Stimulated activated CD4-positive, alpha-beta T cell treated with anti-CD3 and anti-CD28 coated beads, Interleukin-1b, Interleukin-23, amount 100 ng/mL, for 1 hour (primary cell): ENCODE data around the gene CUL2.
"Not testable (repeated sequence)": the region's sequence is repeated elsewhere in the genome, so short reads cannot be mapped to it uniquely, and the experiment has no call there.

Experiments used
- DNase-seq, 2 donors: peaks; one replicate each; pipeline ENCODE4 v3.0.0-alpha.2; 2020; ENCODE audit warnings: low read depth in 2 of 2

The CUL2 gene

GRCh38 chr10:34979938-34980337, 110.2 kb downstream of the CUL2 start:
- DNase-seq, result no peak

GRCh38 chr10:34978080-34978479, 112.1 kb downstream of the CUL2 start:
- DNase-seq, result no peak

- DNase-seq, result not testable (repeated sequence)
Observed at GRCh38 chr10:34976380-34976910, 113.7 kb downstream of the CUL2 start.

- DNase-seq, result not testable (repeated sequence)
Observed at GRCh38 chr10:34974364-34975065, 115.6 kb downstream of the CUL2 start.

- not testable (repeated sequence) for DNase-seq
Observed at GRCh38 chr10:34973757-34974156, 116.4 kb downstream of the CUL2 start.

- DNase-seq, result not testable (repeated sequence)
Observed at GRCh38 chr10:34973121-34973520, 117.0 kb downstream of the CUL2 start.

GRCh38 chr10:34972591-34972990, 117.5 kb downstream of the CUL2 start:
- not testable (repeated sequence) for DNase-seq

- not testable (repeated sequence) for DNase-seq
Observed at GRCh38 chr10:34971606-34972334, 118.4 kb downstream of the CUL2 start.

GRCh38 chr10:34969171-34969570, 121.0 kb downstream of the CUL2 start:
- no peak for DNase-seq

- no peak for DNase-seq
Observed at GRCh38 chr10:34967335-34967880, 122.7 kb downstream of the CUL2 start.

GRCh38 chr10:34966451-34966850, 123.7 kb downstream of the CUL2 start:
- DNase-seq, result no peak

GRCh38 chr10:34966040-34966439, 124.1 kb downstream of the CUL2 start:
- DNase-seq, result no peak

GRCh38 chr10:34964166-34964800, 125.9 kb downstream of the CUL2 start:
- no peak for DNase-seq

GRCh38 chr10:34962866-34963265, 127.3 kb downstream of the CUL2 start:
- DNase-seq, result no peak

- DNase-seq, result no peak
Observed at GRCh38 chr10:34960983-34961382, 129.2 kb downstream of the CUL2 start.

GRCh38 chr10:34959786-34960185, 130.4 kb downstream of the CUL2 start:
- DNase-seq, result no peak

GRCh38 chr10:34959321-34959720, 130.8 kb downstream of the CUL2 start:
- no peak for DNase-seq
